NCI-H1417 treated with DMSO at 0.1 percent for 48 hours (cell line): Measurements from ENCODE around the gene CHL1.

Experiments
- DNase-seq: peaks from one replicate; lab custom pipeline; 2025; lab: John Stamatoyannopoulos, UW

Gene CHL1, protein sequence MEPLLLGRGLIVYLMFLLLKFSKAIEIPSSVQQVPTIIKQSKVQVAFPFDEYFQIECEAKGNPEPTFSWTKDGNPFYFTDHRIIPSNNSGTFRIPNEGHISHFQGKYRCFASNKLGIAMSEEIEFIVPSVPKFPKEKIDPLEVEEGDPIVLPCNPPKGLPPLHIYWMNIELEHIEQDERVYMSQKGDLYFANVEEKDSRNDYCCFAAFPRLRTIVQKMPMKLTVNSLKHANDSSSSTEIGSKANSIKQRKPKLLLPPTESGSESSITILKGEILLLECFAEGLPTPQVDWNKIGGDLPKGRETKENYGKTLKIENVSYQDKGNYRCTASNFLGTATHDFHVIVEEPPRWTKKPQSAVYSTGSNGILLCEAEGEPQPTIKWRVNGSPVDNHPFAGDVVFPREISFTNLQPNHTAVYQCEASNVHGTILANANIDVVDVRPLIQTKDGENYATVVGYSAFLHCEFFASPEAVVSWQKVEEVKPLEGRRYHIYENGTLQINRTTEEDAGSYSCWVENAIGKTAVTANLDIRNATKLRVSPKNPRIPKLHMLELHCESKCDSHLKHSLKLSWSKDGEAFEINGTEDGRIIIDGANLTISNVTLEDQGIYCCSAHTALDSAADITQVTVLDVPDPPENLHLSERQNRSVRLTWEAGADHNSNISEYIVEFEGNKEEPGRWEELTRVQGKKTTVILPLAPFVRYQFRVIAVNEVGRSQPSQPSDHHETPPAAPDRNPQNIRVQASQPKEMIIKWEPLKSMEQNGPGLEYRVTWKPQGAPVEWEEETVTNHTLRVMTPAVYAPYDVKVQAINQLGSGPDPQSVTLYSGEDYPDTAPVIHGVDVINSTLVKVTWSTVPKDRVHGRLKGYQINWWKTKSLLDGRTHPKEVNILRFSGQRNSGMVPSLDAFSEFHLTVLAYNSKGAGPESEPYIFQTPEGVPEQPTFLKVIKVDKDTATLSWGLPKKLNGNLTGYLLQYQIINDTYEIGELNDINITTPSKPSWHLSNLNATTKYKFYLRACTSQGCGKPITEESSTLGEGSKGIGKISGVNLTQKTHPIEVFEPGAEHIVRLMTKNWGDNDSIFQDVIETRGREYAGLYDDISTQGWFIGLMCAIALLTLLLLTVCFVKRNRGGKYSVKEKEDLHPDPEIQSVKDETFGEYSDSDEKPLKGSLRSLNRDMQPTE (N-terminal part only)

DNA sequence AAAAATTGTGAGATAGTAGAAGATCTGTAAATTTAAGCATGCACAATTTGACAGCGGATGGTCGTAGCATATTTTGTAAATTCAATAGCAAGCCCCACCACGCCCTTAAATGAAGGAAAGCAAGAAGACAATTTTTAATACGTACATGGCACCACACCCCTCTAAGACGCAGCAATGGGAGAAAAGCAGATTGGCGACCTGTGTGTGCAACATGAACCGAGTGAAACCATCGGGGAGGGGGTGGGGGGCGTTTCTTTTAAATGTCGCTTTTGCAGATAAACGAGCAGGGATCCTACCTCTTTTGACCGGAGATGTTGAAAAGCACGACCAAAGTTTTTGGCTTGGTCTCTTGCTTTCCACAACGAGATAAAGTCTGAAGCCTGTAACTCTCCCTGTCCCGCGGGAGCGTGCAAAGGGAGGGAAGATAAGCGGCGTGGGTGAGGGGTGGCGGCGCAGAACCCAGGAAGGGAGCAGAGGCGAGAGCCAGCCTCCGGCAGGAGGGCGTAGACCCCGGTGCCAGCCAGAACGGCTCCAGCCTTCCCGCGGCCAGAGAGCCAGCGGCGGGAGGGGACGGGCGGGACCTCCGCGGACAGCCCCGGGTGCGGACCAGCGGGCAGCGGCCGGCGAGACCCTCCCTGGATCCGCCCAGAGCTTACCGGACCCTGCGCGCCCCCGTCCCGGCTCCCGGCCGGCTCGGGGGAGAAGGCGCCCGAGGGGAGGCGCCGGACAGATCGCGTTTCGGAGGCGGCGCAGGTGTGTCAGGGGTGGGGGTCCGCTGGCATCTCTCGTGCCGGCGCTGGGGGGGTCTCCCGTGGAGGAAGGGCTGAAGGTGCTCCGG is at the start of gene CHL1:
Gene CHL1, plus strand, starts transcription at position 453 of the 838 bp plus-strand sequence. CDS start 123,014 bp downstream, outside the sequence.
- no peak for DNase-seq

- DNase-seq = no peak
Observed at GRCh38 chr3:151614-152189, 44.9 kb upstream of the CHL1 start.

- no peak for DNase-seq
Observed at GRCh38 chr3:159974-160373, 36.6 kb upstream of the CHL1 start.

DNA sequence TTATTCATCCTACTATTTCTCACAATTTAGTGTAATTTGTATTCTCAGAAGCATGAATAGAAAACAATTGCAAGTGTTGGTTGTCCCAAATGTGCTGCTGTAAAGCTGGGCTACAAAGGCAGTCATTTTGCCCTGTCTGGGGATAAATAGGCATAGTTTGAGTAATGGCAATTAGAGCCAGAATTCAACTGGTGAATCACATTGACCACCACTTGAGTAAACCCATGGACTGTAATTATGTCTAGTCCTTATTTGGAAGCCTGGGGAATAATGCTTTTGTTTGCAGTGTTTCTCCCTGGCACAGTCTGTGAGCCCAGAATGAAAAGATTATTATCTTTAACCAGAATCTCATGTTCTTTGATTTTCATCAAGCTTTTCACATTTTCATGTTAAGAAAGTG is 30.5 kb upstream of the CHL1 start:
- DNase-seq = no peak

DNA sequence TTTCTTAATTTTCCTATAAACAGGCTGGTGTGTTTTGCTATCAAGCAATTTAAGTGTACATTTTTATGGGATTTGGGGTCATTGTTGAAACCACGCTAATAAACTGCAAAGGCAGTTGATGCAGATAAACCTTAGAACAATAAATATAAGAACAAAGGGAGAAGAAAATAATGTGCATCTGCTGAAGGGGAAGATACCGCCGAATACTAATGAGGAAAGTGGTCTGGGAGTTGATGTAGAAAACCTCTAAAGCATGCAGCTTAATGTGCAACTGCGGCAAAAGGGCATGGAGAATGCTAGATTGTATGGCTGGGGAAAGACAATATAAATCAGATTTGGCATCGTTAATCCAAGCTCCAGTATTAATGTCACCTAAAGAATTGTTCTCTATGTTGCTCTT is 29.8 kb upstream of the CHL1 start:
- no peak for DNase-seq

DNA sequence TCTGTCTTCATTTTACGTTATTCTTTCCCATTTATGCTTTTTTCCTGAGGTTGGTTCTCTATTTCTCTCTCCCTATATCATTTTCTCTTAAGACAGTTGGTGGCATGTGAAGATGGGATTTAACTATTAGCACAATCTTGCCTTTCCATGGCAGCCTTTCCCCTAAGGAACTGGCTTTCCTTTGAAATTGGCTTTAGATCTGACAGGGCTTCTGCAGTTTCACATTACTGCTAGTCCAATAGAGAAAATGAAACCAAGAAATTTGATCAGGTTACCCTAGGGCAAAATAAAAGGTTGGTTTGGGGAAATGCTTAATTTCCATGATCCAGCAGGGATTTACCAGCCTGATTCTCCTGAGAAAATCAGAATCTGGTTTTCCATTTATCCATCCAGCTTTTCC is 22.7 kb upstream of the CHL1 start:
- no peak for DNase-seq

- no peak for DNase-seq
Observed at GRCh38 chr3:184976-185375, 11.6 kb upstream of the CHL1 start.

GRCh38 chr3:192215-192929 is 4.2 kb upstream of the CHL1 start:
- no peak for DNase-seq

DNA sequence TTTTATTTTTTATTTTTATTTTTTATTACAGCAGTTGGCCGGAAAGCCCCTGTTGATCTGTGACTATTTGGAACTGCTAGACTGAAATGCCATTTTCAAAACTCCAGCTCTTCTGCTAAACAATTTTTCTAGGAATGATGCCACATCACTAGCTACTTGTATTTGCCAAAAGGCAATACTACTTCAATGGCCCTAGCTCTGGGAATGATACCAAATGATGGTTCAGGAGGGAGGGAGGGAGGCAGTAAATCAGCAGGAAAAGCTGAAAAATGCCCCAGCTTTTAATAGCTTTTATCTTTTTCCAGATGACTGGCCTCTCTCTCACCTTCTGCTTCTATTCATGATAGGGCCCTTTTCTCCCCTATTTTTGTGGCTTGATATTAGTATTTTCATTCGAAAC is 2.6 kb upstream of the CHL1 start:
- no peak for DNase-seq

GRCh38 chr3:194421-194820 is 2.1 kb upstream of the CHL1 start:
- no peak for DNase-seq

GRCh38 chr3:195666-196065 is 897 bp upstream of the CHL1 start:
- DNase-seq = no peak

DNA sequence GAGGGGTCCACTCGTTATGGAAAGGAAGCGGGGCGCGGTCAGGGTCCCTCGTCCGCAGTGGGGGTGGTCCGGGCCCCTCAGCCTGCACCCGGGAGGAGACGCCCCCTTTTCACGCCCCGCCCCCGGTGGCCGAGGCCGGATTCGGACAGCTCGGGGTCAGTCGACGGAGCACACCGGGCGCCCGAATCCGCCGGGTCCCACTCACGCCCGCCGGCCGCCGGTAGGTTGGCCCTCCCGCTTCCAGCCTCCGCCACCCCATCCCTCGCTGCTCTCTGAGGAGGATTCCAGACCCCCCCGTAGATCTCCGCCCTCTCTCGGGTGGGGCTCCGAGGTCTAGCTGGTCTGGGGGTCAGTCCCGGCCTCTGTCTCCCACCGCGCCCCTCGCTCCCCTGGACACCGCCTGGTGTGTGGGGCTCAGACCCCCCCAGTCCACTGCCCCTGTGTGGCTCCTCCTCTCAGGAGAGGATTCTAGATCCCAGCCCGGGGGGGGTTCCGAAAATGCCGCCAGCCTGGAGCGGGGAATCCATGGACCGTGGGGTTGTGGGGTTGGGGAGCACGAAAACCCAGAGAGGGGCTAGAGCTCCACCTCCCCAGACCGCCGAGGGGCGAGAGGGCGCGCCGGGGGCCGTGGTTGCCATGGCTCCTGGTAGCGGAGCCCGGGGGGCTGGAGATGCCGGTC is 725 bp downstream of the CHL1 start:
- DNase-seq = no peak

DNA sequence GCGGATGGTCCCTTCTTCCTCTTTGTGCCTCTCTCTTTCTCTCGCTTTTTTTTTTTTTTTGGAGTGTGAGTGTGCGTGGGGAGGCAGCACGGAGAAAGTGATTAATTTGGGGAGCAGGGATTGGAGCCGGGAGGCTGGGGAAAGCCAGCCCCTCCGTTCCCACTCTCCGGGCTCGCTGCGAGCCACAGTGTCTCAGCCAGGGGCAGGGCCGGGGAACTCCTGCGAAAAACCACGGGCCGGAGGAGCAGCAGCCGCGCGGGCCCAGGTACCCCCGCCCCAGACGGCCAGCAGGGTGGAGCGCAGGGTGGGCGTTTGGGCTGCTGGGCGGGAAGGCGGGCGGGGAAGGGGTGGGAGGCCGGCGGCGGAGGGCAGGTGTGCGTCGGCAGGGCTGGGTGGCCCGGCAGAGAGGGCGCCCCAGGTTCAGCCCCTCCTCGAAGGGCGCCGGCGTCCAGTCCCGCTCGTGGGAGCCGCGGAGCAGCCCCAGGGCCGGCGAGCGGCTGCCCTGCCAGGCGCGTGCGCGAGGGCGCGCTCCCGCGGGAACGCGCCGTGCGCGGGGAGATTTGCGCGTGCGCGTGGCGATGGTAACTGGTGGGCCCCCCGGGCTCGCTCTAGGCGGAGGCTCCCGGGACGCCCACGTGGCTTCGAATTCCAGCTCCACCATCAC is 1.4 kb downstream of the CHL1 start:
- DNase-seq = no peak

DNA sequence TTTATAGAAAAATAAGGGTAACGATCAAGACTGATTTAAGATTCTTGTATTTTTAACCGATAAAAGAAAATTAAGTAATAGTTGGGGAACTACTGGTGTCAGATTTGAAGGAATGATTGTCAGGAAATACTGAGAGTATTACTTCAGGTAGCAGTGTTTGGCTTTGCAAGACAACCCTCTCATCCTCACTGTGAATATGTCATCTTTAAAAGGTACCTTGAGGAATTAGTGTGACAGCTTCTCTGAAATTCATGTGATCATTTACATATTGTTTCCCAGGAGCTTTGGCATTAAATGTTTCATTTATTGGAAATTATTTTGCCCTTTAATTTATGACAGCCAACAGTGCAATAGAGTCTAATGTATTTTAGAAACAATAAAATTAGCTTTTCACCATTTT is 3.3 kb downstream of the CHL1 start:
- no peak for DNase-seq

DNA sequence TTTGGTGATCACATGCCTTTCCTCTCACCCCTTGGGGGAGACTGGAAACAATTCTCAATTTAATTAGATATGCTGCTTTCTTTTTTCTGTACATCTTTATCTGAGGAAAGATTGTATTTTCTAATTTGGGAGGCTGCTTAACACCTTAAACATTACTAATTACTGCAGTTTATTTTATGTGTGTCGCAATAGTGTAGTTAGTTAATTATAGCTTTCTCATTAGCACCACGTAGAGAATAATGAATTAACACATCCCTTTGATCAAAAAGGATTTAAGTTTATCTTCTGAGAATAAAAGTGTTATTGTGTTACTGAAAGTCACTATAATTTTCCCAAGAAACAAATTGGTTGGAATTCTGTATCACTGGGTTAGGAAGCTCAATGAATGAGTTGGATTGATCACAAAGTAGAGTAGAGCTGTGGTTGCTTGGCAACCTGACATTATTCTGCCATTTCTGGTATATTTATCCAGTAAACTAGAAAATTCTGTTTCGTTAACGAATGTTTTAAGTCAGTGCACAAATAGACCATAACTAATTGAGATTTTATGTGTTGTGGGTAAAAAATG is 4.3 kb downstream of the CHL1 start:
- DNase-seq = no peak

DNA sequence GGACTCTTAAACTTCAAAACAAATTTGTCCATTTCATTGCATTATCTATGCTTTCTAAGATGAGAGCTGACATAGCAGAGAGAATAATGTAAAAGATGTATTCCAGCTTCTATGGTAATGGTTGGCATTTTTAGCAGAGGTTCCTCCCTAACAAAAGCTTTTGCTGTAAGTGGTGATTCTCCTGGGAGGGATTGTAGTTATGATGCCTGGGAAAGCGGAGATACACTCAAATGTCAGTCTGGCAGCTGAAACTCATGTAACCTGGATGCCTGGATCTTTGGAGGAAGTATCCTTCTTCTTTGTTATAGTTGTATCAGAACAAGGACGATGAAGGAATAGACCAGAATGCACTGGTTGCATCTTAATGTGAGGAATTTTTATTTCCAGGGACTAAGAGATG is 7.5 kb downstream of the CHL1 start:
- DNase-seq = no peak

DNA sequence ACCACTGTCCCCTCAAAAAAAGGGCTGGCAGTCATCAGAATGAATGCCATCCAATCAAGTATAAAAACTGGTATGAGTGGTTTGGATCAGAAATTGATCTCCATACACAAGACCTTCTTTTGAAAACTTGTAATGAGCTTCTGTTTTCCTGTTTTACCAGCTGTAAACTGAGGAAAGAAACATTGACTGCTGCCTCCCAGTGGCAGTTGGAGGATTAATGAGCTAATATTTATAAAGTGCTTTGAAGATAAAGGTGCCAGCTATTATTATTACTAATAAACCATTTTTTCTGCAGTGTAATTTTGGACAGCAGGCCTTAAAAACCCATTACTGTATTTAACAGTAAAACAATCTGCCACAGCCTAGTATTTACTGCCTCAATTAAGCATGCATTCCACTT is 11.4 kb downstream of the CHL1 start:
- DNase-seq = no peak

DNA sequence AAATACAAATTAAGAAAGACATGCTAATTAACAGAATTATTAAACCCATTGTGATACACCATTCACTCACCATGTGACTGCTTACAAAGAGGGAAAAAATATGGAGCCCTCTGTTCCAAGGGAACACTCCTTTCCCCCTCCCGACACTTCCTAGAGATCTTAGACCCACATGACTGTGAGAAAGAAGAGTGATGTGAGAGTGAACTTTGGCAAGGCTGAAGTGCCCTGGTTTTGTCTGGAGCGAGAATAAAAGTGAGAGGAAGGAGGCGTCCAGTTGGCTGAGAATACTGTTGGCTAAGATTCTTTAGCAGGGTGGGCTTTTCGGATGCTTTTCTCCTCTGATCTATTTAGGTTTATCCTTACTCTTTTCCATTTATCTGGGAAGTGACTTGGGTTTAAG is 14.1 kb downstream of the CHL1 start:
- DNase-seq = no peak

DNA sequence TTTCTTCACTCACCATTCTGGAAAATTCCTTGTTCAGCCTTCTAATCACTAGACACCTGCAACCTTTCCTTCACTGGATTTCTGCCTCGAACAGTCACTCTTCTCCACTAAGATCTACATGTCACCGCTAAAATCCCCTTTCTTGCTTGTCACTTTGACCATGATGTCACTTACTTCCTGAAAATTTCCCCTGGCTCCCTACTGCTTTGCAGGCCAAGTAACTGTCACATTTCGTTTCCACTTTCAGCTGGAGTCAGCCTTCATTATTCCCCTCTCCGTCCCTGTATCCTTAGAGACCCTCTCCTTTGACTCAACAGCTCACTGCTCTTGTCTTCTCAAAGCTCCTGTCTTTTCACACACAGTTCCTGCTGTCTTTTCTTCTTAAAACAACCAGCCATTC is 15.9 kb downstream of the CHL1 start:
- DNase-seq = no peak
